HS-5 (cell line): Measurements from ENCODE around the gene SLC12A8.

Source experiments
- DNase-seq: peaks from one replicate; pipeline ENCODE4 v3.0.0-alpha.2; 2012; ENCODE audit warnings: low read depth

Gene SLC12A8

GRCh38 chr3:125186800-125187598 is 25.5 kb downstream of the SLC12A8 start:
- no peak for DNase-seq

- DNase-seq = no peak
Observed at GRCh38 chr3:125186261-125186787, 26.2 kb downstream of the SLC12A8 start.

DNA sequence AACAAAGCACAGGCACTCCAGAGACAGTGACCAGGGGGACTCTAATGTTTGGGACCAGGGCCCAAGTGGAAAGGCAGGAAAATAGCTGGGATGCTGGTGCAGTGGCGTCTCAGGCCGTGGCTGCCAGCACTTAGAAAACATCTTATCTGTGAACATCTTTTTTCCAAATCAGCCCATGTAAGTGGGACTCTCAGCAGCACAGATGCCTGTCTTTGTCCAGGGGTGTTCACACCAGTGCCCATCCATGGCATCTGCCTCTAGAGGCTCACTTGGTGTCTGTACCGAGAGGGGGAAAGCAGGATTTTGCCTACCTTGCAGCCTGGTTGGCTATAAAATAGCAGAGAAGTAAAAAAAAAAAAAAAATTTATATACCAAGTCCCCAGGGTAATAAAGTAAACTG is 26.7 kb downstream of the SLC12A8 start:
- no peak for DNase-seq

- no peak for DNase-seq
Observed at GRCh38 chr3:125179884-125180240, 32.7 kb downstream of the SLC12A8 start.

DNA sequence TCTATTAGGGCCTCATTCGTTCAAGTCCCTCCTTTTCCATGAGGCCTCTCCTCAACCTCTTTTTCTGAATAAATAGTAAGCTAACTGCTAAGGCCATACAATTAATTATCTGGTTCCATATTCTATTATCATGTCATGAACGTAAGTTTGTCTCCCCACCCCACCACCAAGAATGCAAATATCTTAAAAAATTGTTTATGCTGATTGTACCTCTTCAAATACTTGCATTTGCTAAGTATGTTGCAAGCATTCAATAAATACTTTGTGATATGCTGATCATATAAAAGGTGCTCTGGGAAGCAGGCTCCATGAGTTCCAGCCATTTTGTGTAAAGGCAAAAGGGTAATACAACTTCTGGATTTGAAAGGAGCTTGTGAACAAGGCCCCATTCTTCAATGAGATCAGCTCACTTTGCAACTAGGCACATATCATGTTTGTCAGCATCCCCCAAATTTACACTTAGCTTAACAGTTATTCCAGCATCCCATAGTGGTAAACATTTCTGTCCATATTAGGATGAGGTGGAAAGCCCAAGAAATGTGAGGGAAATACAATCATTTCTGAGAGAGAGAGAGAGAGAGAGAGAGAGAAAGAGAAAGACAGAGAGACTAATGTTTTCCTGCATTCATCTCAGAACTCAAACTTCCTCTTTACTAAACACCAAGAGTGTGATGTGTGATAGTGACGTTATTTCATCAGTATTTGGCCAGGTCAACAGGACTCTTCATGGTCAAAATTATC is 33.2 kb downstream of the SLC12A8 start:
- DNase-seq = no peak

GRCh38 chr3:125177746-125178145 is 34.8 kb downstream of the SLC12A8 start:
- no peak for DNase-seq

- no peak for DNase-seq
Observed at GRCh38 chr3:125175295-125176078, 37.1 kb downstream of the SLC12A8 start.

DNA sequence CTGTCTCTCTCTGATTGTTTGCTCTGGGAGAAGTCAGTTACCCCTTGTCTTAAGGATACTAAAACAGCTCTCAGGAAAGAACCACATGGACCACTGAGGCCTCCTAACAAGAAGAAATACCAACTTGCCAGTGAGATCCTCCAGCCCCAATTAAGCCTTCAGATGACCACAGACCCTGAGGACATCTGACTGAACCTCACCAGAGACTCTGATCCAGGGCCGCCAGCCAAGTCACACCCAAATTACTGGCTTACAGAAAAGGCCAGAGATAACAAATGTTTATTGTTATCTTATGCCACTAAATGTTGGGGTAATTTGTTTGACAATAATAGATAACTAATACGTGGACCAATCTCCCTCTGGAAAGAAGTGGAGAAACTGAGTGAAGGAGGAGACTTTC is 40.2 kb downstream of the SLC12A8 start:
- no peak for DNase-seq

- peak; percentile 22 for DNase-seq
Observed at GRCh38 chr3:125168711-125169393, 43.7 kb downstream of the SLC12A8 start.

GRCh38 chr3:125166599-125167136 is 45.9 kb downstream of the SLC12A8 start:
- no peak for DNase-seq

DNA sequence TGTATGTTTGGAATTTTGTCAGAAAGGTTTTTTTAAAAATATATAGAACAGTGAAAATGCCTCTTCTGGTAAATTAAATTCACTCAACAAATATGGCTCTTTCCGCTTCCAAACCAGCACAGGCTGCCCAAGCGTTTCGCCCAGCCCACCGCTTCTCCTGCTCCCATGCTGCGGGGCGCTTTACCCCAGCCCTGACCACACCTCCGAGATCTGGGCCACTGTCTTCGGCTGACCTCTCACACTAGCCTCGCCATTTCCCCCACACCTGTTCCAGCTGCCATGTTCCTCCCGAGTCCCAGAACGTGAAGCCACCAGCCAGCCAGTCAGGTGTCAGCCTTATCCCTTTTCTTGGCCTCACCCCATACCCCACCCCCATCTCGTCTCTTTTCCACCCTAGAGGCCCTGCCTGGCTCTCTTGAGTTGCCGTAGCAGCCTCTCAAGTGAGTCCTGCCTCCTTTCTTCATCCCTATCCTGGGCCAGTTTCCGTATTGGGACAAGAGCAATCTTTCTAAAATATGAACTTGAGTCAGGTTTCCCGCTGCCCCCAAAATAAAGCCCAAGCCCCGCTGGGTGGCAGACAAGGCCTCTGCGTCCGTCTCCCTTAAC is 46.5 kb downstream of the SLC12A8 start:
- no peak for DNase-seq

DNA sequence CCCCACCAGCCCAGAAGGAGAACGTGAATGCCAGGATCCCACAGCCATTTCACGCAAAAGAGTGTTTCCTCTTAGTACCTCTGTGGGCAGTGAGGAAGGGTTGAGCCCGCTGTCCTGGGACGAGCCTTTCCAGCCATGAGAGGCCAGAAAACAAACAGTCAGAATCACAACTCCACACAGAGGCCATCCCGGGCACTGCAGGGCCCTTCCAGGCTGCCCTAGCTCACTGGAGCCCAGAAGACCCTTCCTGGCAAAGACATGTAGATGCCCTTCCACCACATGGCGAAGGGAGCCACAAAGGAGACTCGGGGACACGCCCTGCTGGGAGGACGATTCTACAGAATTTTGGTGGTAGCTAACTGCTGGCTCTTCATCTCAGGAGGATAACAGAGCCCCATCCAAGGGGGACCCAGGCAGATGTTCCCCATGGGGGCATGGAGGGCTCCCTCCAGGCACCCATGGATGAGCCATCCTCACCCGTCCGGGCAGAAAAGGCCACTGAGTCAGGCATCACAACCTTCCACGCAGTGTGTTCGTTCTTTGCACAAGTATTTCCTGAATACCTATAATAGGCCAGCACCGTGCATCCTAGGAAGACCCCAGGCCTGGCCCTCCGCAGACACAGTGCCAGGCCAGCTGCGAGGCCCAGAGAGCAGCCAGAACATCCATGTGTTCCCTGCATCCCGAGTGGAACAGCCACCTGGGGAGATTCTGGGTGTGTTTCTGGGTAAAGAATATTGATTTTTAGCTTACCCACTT is 47.2 kb downstream of the SLC12A8 start:
- DNase-seq = no peak

- DNase-seq = no peak
Observed at GRCh38 chr3:125163739-125164601, 48.6 kb downstream of the SLC12A8 start.

DNA sequence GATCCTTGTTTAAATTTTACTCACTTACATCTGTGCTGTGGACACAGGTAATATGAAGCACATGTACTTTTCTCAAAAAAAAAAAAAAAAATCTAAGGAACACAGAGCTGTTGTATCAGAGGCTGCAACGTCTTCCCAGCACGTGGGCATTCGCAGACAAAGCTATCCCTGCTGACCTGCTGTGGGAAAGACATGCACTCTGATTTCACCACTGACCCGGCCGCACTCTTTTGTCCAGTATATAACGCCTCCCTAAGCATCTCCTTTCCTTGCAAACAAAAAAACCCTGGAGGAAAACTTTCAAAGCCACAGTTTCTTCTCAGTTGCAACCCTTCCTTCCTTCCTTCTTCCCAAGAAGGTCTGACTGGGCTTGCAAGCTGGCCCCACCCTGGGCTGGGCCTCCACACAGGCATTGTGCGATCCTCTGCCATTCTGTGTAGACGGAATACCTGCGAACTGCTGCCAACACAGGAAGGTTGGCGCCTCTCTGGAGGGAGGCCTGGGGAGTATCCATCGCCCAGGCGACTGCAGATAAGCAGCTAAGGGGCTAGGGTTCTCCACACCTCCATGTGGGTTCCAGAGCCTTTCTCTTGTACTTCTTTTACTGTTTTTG is 50.8 kb downstream of the SLC12A8 start:
- no peak for DNase-seq

- no peak for DNase-seq
Observed at GRCh38 chr3:125160606-125161371, 51.8 kb downstream of the SLC12A8 start.

DNA sequence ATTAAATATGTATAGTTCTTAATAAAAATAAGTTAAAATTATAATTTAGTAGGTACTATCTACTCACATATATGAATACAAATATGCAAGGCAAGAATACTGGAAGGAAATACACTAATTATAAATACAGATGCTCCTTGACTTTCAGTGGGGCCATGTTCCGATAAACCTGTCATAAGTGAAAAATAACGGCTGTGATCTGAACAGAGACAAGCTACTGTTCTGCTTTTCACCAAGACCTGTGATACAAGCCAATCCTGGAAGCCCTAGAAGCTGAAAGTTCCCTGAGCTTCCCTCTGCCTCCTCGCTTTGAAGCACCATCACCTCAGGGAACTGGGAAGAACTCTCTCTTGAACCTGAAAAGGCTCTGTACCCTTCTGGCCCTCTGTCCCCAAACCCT is 55.4 kb downstream of the SLC12A8 start:
- DNase-seq = no peak

DNA sequence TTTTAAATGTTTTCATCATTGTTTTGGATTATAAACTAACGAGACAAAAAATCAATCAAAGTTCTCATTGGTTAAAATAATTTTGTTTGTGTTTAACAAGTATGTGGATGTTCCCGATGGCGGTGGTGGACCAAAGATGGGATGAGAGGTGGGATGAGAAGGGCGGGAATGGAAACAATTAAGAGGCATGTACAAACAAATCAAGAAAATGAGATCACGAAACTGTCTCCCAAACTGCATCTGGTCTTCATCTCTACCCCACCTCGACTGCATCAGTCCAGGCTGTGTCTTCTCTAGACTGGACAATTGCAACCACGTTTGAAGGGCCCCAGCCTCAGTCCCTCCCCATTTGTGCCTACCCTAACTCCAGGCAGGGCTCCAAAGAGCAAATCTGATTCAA is 56.1 kb downstream of the SLC12A8 start:
- no peak for DNase-seq

DNA sequence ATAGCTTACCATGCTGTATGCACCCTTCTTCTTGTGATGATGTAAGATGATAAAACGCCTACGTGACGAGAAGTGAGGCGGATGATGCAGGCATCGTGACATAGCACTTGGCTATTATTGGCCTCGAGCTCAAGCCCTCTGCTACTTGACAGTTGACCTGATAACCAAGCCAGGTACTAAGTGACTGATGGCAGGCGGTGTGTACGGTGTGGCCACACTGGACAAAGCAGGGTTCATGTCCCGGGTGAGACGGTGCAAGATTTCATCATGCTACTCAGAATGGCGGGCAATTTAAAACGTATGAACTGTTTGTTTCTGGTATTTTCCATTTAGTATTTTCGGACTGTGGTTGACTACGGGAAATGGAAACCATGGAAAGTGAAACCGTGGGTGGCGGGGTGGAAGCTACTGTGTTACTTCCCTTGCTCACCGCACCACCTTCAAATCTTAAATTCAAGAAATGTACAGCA is 57.7 kb downstream of the SLC12A8 start:
- DNase-seq = no peak
